GM12891 (cell line): ENCODE results near the gene SORCS2.

Experiments used
- PAX5 ChIP-seq: IDR thresholded peaks from 2 replicates; pipeline ENCODE4 v1.6.1; 2011; ENCODE audit warnings: low read length, moderate library complexity, mild to moderate bottlenecking; ENCODE audit not compliant: insufficient read depth, severe bottlenecking
- POLR2A ChIP-seq: IDR thresholded peaks from 2 replicates; pipeline ENCODE4 v1.6.1; 2011; ENCODE audit warnings: low read depth, low read length, control low read depth
- POLR2AphosphoS5 ChIP-seq: IDR thresholded peaks from 2 replicates; pipeline ENCODE4 v1.6.1; 2011; ENCODE audit warnings: low read depth, low read length, control low read depth
- POU2F2 ChIP-seq: IDR thresholded peaks from 2 replicates; pipeline ENCODE4 v1.6.1; 2011; ENCODE audit warnings: low read depth, mild to moderate bottlenecking, control low read depth, low read length, moderate library complexity
- SPI1 ChIP-seq: IDR thresholded peaks from 2 replicates; pipeline ENCODE4 v1.6.1; 2011; ENCODE audit warnings: low read depth, low read length, control low read depth
- TAF1 ChIP-seq: IDR thresholded peaks from 2 replicates; pipeline ENCODE4 v1.6.1; 2011; ENCODE audit warnings: low read depth, low read length, control low read depth

GRCh38 chr4:7251321-7251720, 59.0 kb downstream of the SORCS2 start:
- TF ChIP-seq POLR2A (no peak), PAX5 (no peak), TAF1 (no peak), SPI1 (no peak), POLR2AphosphoS5 (no peak), POU2F2 (no peak)
